K562 (cell line): ENCODE data around the gene LTBP4. TPM values are rescaled to one million over a fixed set of nuclear protein-coding genes. Genes with fewer than 3 reads are reported as not detected.
A peak's percentile ranks its signal among the peaks of the same experiment; 100 is the strongest.

ENCODE experiments used
- BACH1 ChIP-seq: fragments of 200-800 bp; sonication (Bioruptor generic); IDR thresholded peaks from 2 replicates; pipeline ENCODE4 v1.6.1; 2016; ENCODE audit warnings: missing genetic modification characterization, missing compliant biosample characterization
- BRCA1 ChIP-seq, 2 experiments: fragments of 450-650 bp in 1 of 2; sonication (generic) in 1 of 2; formaldehyde crosslinking in 1 of 2; IDR thresholded peaks; 2 replicates each; pipeline versions ENCODE4 v1.5.0 to v1.6.1; 2017 to 2020; ENCODE audit warnings: mild to moderate bottlenecking in 1 of 2, missing genetic modification reagents in 1 of 2
- E2F4 ChIP-seq: sonication (generic); formaldehyde crosslinking; IDR thresholded peaks from 2 replicates; pipeline ENCODE4 v1.8.0; 2022; ENCODE audit warnings: mild to moderate bottlenecking, low read depth, missing genetic modification reagents
- EHMT2 ChIP-seq: fragments of 450-650 bp; IDR thresholded peaks from 2 replicates; pipeline ENCODE4 v1.6.1; 2018; ENCODE audit warnings: antibody characterized with exemption
- EZH2 ChIP-seq: IDR thresholded peaks from 2 replicates; pipeline ENCODE4 v1.6.1; 2012; ENCODE audit warnings: low read depth, mild to moderate bottlenecking, inconsistent platforms, low read length, borderline replicate concordance
- FUS ChIP-seq: fragments of 200-400 bp; formaldehyde crosslinking; optimal IDR thresholded peaks from 2 replicates; pipeline ENCODE3; 2017; ENCODE audit warnings: low read depth, low read length
- HDAC6 ChIP-seq: IDR thresholded peaks from 2 replicates; pipeline ENCODE4 v1.6.1; 2012; ENCODE audit warnings: low read depth, mild to moderate bottlenecking, control low read depth, inconsistent platforms, low read length, moderate library complexity
- HNRNPLL ChIP-seq: fragments of 200-400 bp; formaldehyde crosslinking; IDR thresholded peaks from 2 replicates; pipeline ENCODE4 v1.6.1; 2017; ENCODE audit warnings: low read length, low read depth, mild to moderate bottlenecking; ENCODE audit not compliant: poor library complexity, severe bottlenecking
- MIER1 ChIP-seq: fragments of 450-650 bp; IDR thresholded peaks from 2 replicates; pipeline ENCODE4 v1.6.1; 2016; ENCODE audit warnings: antibody characterized with exemption, mild to moderate bottlenecking, low read depth
- POLR2AphosphoS2 ChIP-seq: IDR thresholded peaks from 2 replicates; pipeline ENCODE4 v1.6.1; 2012; ENCODE audit warnings: low read length, improper control_type of control experiment
- ZBTB7A ChIP-seq: IDR thresholded peaks from 2 replicates; pipeline ENCODE4 v1.6.1; 2011; ENCODE audit warnings: low read depth, mild to moderate bottlenecking, low read length, moderate library complexity, borderline replicate concordance; ENCODE audit not compliant: control insufficient read depth
- ZKSCAN3 ChIP-seq: fragments of 250-450 bp; sonication (Bioruptor Pico); IDR thresholded peaks from 2 replicates; pipeline ENCODE4 v1.4.0; 2020
- ZNF124 ChIP-seq: sonication (generic); formaldehyde crosslinking; IDR thresholded peaks from 2 replicates; pipeline ENCODE4 v1.8.1; 2022; ENCODE audit warnings: missing genetic modification reagents
- ZNF174 ChIP-seq: fragments of 250-450 bp; sonication (Bioruptor Pico); IDR thresholded peaks from 2 replicates; pipeline ENCODE4 v1.4.0; 2020; ENCODE audit warnings: mild to moderate bottlenecking
- ZNF280A ChIP-seq: fragments of 450-650 bp; IDR thresholded peaks from 2 replicates; pipeline ENCODE4 v1.6.1; 2018; ENCODE audit warnings: mild to moderate bottlenecking, low read depth; ENCODE audit not compliant: partially characterized antibody
- ZNF3 ChIP-seq: fragments of 250-450 bp; sonication (Bioruptor Pico); IDR thresholded peaks from 2 replicates; pipeline ENCODE4 v1.5.0; 2021; ENCODE audit warnings: mild to moderate bottlenecking, moderate library complexity
- ZNF311 ChIP-seq: fragments of 250-450 bp; sonication (Bioruptor Pico); IDR thresholded peaks from 2 replicates; pipeline ENCODE4 v1.4.0; 2020; ENCODE audit warnings: mild to moderate bottlenecking, moderate library complexity
- ZNF436 ChIP-seq: fragments of 250-450, 450-650 bp; sonication (Bioruptor Pico); formaldehyde crosslinking; IDR thresholded peaks from 2 replicates; pipeline ENCODE4 v1.7.0; 2020; ENCODE audit warnings: mild to moderate bottlenecking
- ZNF511 ChIP-seq: sonication (generic); formaldehyde crosslinking; IDR thresholded peaks from 2 replicates; pipeline ENCODE4 v1.8.0; 2022; ENCODE audit warnings: mild to moderate bottlenecking, missing genetic modification reagents
- ZNF589 ChIP-seq: fragments of 200-800 bp; sonication (Bioruptor generic); IDR thresholded peaks from 2 replicates; pipeline ENCODE4 v1.6.1; 2016; ENCODE audit warnings: low read depth, missing genetic modification characterization, missing compliant biosample characterization
- ZNF740 ChIP-seq, 3 experiments: fragments of 200-800 bp in 1 of 3; sonication (Bioruptor generic) in 1 of 3; sonication (generic) in 1 of 3; formaldehyde crosslinking in 1 of 3; IDR thresholded peaks; 2 replicates each; pipeline versions ENCODE4 v1.6.1 to v1.8.0; 2016 to 2022; ENCODE audit warnings: mild to moderate bottlenecking in 2 of 3, missing compliant biosample characterization in 2 of 3, missing genetic modification characterization in 2 of 3, missing genetic modification reagents in 1 of 3
- polyA plus RNA-seq, 8 experiments: library from polyadenylated mRNA; depleted of rRNA in 4 of 8; stranded (reverse) in 5 of 8; unstranded in 3 of 8; fragments of >200 nt; fragmentation: Nextera tagmentation in 2 of 8; fragmentation: Illumina TruSeq in 1 of 8; extraction: Ambion mirVana in 2 of 8; extraction: Trizol in 1 of 8; gene quantifications; 2 replicates each; pipeline versions ENCODE4 v1.2.1 to v1.2.3, GENCODE V29; 2011 to 2014; ENCODE audit warnings: inconsistent platforms in 1 of 8, missing spikeins in 1 of 8
- total RNA-seq, 7 experiments: library from RNA; depleted of rRNA in 6 of 7; stranded (reverse); fragments of >200 nt in 6 of 7; fragmentation: Illumina TruSeq in 2 of 7; extraction: Trizol in 2 of 7; gene quantifications; 2 replicates each; pipeline versions ENCODE4 v1.2.1 to v1.2.3, GENCODE V29; 2011 to 2021; ENCODE audit warnings: low replicate concordance in 1 of 7
- TF ChIP-seq, protein P1 (sequence below): fragments of 250-450 bp; sonication (Bioruptor Pico); IDR thresholded peaks from 2 replicates; pipeline ENCODE4 v1.4.0; 2020

The LTBP4 gene
- total and polyA plus RNA-seq, 9 of the 15 experiments (the other 6 are each of a cell fraction or from before 2014, with no cell fraction given) = 0.35 to 160 (median 31.6) TPM

DNA sequence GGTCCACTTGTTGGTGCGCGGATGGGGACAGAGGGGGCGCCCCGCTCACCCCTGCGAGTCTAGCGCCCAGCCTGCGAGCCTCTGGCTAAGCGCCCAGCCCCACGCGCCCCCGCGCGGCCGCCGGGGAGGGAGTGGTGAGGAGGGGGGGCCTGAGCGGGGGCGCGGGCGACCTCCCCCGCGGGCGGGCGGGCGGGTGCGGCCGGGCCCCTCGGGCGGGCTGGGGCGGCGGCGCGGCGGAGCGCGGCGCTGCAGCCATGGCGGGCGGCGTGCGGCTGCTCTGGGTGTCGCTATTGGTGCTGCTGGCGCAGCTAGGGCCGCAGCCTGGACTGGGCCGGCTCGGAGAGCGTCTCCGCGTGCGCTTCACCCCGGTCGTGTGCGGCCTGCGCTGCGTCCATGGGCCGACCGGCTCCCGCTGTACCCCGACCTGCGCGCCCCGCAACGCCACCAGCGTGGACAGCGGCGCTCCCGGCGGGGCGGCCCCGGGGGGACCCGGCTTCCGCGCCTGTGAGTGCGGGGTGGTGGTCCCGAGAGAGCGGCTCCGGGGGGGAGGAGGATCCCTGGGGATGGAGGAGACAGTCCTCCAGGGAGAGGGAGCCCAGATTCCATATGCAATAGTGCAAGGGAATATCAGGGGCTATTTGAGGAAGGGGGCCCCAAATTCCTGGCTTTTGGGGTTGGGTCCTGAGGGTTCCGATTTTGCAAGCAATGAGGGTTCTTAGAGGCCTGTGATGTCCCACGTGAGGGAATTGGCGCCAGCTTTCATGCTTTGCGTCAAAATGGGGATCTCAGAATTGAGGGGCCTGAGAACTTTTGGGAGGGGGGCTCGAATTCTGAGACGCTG lies at the start of gene LTBP4 (continued):
- TF ChIP-seq ZNF124 = no peak
- TF ChIP-seq HDAC6 = no peak
- TF ChIP-seq BACH1 (tag) = no peak
- no peak for TF ChIP-seq ZNF280A
- TF ChIP-seq E2F4 (CRISPR knock-in tag) = no peak
- no peak for TF ChIP-seq EZH2
- no peak for TF ChIP-seq POLR2AphosphoS2
- TF ChIP-seq ZNF740 (CRISPR knock-in tag; IDR thresholded peaks at IDR 0.05) = no peak; the same call in 1 of the 2 replicates
- TF ChIP-seq ZNF740 (tag; IDR thresholded peaks at IDR 0.05) = peak in 1 of 2 experiments; percentile 75; a peak in 2 of 4 replicates
- peak; percentile 89 for TF ChIP-seq HNRNPLL
- no peak for TF ChIP-seq ZKSCAN3 (CRISPR knock-in tag)
- TF ChIP-seq BRCA1 (IDR thresholded peaks at IDR 0.05) = no peak
- TF ChIP-seq BRCA1 (CRISPR knock-in tag; IDR thresholded peaks at IDR 0.05) = no peak
- no peak for TF ChIP-seq FUS
- no peak for TF ChIP-seq ZNF511 (CRISPR knock-in tag)
- TF ChIP-seq MIER1 = no peak
- no peak for TF ChIP-seq ZNF436 (CRISPR knock-in tag)
- no peak for TF ChIP-seq ZNF3
- TF ChIP-seq ZNF311 = no peak
- TF ChIP-seq ZNF589 (CRISPR knock-in tag) = no peak
- TF ChIP-seq, protein P1, sequence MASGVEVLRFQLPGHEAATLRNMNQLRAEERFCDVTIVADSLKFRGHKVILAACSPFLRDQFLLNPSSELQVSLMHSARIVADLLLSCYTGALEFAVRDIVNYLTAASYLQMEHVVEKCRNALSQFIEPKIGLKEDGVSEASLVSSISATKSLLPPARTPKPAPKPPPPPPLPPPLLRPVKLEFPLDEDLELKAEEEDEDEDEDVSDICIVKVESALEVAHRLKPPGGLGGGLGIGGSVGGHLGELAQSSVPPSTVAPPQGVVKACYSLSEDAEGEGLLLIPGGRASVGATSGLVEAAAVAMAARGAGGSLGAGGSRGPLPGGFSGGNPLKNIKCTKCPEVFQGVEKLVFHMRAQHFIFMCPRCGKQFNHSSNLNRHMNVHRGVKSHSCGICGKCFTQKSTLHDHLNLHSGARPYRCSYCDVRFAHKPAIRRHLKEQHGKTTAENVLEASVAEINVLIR (CRISPR knock-in tag) = no peak
- TF ChIP-seq ZNF174 (CRISPR knock-in tag) = no peak
- no peak for TF ChIP-seq EHMT2
- peak; percentile 87 for TF ChIP-seq ZBTB7A
